Measurements from ENCODE around the gene TIAM1.

- TF ChIP-seq, protein P1, sequence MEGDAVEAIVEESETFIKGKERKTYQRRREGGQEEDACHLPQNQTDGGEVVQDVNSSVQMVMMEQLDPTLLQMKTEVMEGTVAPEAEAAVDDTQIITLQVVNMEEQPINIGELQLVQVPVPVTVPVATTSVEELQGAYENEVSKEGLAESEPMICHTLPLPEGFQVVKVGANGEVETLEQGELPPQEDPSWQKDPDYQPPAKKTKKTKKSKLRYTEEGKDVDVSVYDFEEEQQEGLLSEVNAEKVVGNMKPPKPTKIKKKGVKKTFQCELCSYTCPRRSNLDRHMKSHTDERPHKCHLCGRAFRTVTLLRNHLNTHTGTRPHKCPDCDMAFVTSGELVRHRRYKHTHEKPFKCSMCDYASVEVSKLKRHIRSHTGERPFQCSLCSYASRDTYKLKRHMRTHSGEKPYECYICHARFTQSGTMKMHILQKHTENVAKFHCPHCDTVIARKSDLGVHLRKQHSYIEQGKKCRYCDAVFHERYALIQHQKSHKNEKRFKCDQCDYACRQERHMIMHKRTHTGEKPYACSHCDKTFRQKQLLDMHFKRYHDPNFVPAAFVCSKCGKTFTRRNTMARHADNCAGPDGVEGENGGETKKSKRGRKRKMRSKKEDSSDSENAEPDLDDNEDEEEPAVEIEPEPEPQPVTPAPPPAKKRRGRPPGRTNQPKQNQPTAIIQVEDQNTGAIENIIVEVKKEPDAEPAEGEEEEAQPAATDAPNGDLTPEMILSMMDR (IDR thresholded peaks at IDR 0.05; ENCODE audit: borderline replicate concordance, extremely low read depth, low read length, poor library complexity, severe bottlenecking), result no peak
- no peak for TF ChIP-seq EZH2 (IDR thresholded peaks at IDR 0.05; ENCODE audit: borderline replicate concordance, low read depth, low read length, severe bottlenecking)
These were observed 32.2 kb upstream of the TIAM1 start for GRCh38 chr21:31376301-31376700.

Data from DND-41 (cell line).